GM21526 (cell line): Measurements from ENCODE around the gene DOC2A.

Experiments
- ATAC-seq: cut with Tn5 transposase; IDR thresholded peaks from one replicate; pipeline ENCODE4 v1.9.1; 2021; ENCODE audit warnings: moderate library complexity; ENCODE audit not compliant: unreplicated experiment, low FRiP score

DOC2A gene

GRCh38 chr16:30005341-30006094, 5.3 kb downstream of the DOC2A start:
- no peak for ATAC-seq

DNA sequence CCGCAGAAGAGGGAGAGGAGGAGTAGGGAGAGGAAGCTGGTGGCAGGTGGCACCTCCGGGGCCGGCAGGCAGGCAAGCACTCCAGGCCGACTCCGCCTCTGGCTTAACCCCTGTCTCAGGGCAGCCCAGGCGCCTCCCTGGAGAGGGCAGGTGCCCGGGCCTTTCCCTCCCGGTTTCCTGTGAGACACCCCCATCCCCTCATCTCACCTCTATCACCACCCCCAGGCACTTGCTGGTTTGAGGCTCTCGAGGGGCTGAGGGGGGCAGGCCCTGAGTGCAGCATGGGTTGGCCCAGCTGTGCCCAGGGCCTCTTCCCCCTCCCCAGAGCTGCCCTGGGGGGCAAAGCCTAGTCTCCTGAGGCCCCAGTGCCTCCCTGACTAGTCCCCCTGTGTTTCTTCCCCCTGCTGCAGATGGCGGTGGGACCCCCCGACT, 6.0 kb downstream of the DOC2A start:
- ATAC-seq, result no peak

DNA sequence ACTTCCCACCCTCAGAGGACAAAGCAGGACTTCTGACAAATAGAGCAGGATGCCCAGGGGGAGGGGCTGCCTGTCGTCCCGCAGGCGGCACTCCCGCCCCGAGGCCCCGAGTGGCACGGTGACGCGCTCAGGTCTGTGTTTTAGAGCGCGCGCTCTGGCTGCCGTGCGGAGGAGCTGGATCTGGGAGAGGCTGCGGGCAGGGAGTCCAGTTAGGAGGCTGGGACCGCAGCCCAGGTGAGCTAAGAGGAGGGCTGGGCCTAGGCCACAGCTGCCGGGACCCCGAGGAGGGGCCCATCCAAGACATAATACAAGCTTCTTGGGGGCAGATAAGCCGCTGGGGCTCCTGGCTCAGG, 6.4 kb downstream of the DOC2A start:
- no peak for ATAC-seq

DNA sequence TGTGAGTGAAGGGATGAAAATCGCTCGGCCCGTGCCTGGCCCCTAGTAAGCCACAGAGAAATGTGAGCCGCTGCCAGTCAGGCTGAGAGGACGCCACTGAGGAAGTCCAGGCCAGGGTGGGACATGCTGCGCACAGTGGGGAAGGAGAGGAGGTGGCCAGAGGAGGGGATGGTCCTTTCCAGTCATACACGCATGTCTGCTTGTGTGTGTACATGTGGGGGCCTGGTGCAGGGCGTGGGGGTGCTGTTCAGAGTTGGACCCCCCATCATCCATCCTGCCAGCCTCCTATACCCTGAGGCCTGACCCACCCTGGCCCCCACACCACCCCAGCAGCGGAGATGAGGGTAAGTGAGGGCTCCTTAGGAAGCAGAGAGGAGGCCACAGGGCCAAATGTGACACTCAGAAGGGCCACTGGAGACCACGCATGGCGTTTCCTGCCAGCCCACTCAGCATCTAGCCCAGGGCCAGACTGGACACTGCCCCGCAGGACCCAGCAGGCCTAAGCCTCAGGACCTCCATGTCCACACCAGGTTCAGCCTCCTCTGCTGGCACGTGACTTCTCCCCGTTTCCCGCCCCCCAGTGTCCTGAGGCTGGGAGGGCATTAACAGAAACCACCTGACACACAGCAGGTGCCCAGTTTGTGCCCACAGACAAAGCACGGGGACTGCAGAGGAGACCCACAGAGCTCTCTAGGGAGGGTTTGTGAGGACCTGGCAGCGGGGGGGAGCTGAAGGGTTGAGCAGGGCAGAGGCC, 7.0 kb downstream of the DOC2A start:
- no peak for ATAC-seq

DNA sequence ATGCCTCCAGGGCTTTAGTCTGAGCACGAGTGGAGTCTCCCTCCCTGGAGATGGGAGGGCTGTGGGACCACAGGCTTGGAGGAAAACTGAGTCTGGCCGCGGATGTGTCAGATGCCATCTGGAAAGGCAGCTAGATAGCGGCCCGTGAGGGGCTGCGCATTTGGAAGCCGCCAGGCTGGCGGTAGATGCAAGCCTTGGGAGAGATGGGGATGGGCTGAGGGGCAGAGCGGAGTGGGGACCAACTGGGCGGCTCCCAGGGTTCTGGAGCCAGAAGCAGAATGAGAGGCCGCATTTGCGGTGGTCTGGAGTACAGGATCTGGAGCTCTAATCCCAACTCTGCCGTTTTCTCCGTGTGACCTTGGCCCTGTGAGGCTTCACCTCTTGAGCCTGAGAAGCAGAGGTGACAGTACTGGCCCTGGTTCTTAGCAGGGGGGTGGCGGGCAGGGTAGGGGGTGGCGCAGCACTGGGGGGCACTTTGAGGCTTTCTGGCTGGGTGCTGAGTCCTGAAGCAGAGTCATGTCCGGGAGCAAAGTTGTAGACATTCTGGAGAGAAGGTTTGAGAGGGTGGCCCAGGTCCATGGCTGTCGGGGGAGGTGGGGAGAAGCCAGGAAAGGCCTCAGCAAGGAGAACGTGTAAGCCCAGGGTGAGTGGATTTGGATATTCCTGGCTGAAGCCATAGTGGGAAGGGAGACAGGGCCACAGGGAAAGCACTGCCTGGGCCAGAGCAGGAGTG, 8.0 kb downstream of the DOC2A start:
- ATAC-seq, result no peak

DNA sequence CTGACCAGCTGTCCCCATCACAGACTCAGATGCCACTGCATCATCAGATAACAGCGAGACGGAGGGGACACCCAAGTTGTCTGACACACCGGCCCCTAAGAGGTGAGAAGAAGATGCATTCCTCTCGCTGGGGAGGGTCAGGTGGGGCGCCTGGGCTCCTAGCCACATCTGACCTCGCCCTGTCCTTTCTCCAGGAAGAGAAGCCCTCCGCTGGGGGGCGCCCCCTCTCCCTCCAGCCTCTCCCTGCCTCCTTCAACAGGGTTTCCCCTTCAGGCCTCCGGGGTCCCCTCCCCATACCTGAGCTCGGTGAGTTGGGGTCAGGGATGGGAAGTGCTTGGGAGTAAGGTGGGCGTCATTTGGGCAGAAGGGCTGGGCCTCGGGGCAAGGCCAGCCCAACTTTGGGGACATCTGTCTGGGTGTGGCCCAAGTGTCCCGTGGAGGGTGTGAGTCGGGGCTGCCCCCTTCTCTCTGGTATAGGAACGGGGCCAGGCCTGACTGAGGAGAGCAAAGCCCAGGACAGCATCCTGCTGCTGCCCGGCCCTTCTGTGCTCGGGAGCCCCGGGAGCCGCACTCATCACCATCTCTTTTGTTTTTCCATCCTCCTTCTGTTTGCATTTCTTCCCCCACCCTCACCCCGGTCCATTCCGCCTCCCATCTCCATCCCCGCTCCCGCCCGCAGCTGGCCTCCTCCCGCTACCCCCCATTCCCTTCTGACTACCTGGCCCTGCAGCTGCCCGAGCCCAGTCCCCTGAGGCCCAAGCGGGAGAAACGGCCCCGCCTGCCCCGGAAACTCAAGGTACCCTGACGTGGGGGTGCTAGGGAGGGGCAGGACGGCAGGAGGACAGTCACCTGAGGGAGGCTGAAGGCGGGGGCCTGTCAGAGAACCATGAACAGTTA, 9.8 kb downstream of the DOC2A start:
- ATAC-seq, result no peak

- ATAC-seq, result no peak
Observed at GRCh38 chr16:29999605-30000004, 11.2 kb downstream of the DOC2A start.

- ATAC-seq, result no peak
Observed at GRCh38 chr16:29996766-29997250, 14.0 kb downstream of the DOC2A start.

DNA sequence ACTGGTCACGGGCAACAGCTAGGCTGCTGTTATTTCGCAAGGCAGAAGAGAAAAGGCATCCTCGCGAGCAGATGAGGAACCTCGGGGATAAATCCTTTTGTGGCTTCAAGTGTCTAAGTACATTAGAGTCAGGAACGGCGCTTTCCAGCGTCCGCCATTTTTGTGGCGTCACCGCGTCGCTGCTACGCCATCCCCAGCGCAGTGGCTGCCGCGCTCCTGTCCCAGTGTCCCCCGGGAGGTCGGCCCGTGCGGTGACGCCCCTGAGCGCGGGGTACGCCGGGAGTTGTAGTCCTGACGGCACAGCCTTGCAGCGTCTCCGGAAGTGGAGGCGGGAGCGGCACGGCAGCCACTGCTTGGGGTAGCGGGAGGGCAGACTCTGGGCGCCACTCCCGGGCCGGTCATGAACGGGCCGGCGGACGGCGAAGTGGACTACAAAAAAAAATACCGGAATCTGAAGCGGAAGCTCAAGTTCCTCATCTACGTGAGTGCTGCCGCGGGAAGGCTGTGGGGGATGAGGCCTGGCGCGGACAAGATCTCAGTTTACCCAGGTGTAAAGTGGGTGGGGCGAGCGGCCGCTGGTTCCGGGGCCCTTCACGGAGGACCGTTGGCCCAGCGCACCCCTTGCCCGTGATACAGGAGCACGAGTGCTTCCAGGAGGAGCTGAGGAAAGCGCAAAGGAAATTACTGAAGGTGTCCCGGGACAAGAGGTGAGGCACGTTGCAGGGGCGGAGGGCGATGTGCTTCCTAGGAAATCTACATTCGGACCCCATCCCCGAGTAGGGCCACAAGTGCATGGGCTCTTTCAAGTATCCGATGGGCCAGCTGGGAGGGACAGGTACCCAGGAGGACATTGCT, 14.7 kb downstream of the DOC2A start, which contains the start of gene INO80E:
Gene INO80E, plus strand, starts transcription at position 331 of the 855 bp plus-strand sequence. Its CDS starts 70 bp downstream, at position 401.
- ATAC-seq, result peak; percentile 83

DNA sequence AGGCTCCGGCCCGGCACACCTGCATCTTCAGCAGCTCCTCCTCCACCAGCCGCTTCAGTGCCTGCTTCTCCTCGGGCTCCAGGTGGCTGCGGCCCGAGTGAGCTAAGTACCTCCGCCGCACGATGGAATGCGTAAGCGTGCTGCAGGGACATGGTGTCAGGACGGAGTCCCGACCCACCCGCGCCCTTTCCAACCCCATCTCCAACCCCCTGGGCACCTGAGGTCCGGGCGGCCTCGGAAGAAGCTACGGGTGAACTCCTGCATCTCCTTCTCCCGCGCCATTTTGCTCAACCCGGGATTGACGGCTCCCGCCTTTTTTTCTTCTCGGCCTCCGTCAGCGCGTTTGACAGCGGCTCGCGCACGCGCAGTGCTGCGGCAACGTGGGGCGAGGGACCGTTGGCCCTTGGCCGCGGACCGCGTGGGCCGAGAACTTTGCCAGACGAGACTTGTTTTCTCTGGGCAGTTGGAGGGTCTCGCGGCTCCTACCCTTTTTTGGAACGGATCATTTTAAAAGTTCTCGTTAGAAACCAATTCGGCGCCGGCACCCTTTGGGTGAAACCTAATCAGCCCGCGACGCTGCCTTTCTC, 15.4 kb downstream of the DOC2A start, which contains the start of gene HIRIP3:
Gene HIRIP3, minus strand, starts transcription at position 294 of the 587 bp plus-strand sequence. Its CDS starts 12 bp downstream, at position 282.
- ATAC-seq, result peak; percentile 36

GRCh38 chr16:29994600-29995323, 16.1 kb downstream of the DOC2A start:
- no peak for ATAC-seq

GRCh38 chr16:29993903-29994599, 16.8 kb downstream of the DOC2A start:
- ATAC-seq, result no peak

GRCh38 chr16:29993191-29993902, 17.5 kb downstream of the DOC2A start:
- ATAC-seq, result no peak

DNA sequence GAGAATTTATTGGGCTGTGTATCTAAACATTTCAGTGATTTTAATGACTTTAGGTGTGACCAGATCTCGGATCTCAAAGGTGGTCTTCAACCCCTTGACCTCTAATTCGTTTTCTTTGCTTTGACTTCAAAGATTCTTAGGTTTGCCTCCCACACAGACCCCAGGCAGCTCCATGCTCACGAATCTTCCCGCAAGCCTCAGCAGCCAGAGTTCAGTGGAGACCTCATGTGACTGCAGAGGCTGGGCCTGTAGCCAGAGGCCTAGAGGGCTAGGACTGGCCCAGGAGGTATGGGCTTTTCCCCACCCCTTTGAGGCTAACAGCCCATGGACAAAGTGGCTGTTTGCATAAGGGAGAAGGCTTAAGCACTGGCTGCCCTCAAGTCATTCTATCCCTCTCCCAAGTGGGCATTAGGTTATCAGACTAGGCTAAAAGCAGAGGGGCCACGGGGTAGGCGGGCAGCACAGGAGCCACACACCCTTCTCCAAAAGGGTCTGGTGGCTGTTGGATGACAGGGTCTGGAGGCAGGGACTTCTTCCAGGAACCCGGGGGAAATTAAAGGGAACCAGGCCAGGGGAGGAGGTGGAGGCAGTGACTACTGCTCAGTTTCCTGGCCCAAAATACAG, 18.4 kb downstream of the DOC2A start:
- no peak for ATAC-seq

GRCh38 chr16:29991571-29991904, 19.3 kb downstream of the DOC2A start:
- ATAC-seq, result no peak

DNA sequence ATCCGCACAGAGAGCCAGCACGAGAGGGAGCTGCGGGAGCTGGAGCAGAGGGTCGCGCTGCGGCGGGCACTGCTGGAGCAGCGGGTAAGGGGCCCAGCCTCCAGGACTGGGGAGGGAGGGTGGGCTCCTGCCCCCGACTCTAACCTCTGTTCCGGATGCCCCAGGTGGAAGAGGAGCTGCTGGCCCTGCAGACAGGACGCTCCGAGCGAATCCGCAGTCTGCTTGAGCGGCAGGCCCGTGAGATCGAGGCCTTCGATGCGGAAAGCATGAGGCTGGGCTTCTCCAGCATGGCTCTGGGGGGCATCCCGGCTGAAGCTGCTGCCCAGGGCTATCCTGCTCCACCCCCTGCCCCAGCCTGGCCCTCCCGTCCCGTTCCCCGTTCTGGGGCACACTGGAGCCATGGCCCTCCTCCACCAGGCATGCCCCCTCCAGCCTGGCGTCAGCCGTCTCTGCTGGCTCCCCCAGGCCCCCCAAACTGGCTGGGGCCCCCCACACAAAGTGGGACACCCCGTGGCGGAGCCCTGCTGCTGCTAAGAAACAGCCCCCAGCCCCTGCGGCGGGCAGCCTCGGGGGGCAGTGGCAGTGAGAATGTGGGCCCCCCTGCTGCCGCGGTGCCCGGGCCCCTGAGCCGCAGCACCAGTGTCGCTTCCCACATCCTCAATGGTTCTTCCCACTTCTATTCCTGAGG, 19.8 kb downstream of the DOC2A start:
- ATAC-seq, result no peak
